Measurements from ENCODE around the gene ANTXR1. TPM values are rescaled to one million over a fixed set of nuclear protein-coding genes. Genes with fewer than 3 reads are reported as not detected.

ANTXR1 gene
- total RNA-seq, 1 experiment from 2014 or later, result 25.7 TPM

DNA sequence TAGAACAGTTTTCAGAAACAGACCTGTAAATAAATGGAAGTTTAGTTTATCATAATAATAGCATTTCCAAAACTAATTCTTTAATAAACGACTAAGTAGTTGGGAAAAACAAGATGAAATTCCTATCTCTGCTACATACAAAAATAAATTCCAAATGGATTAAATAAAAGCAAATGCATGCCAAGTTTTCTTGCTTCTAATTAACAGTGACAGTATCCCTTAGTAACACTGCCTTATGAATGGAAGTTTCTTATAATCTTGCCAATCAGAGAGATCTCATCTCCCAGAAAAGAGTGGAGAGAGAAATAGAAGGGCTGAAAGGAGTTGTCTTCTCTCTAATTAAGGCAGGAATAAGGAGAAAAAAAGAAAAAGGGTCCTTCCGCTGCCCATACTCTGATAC is 240.1 kb downstream of the ANTXR1 start:
- Histone ChIP-seq H3K9ac (ENCODE audit: low read length) (no peak overlapping the region), H3K9me2 (ENCODE audit: insufficient read depth) (no peaks in the 10 kb centered on the region), H4K20me1 (ENCODE audit: insufficient read depth) (no peaks in the 10 kb centered on the region), H3K4me1 (ENCODE audit: control insufficient read depth in 1 of 2, insufficient read depth in 2 of 2, low read length in 2 of 2) (no peaks in the 10 kb centered on the region), H3K27ac (ENCODE audit: low read depth, low read length) (no peak overlapping the region), H3K36me3 (ENCODE audit: control insufficient read depth in 1 of 2, insufficient read depth in 2 of 2, low read length in 2 of 2) (no peaks in the 10 kb centered on the region), H3K4me2 (ENCODE audit: low read length) (no peak overlapping the region), H3K4me3 (replicated peaks in 1 of 2; ENCODE audit: low read depth in 1 of 2, low read length in 2 of 2) (no peak overlapping the region), H3K27me3 (ENCODE audit: insufficient read depth, low read length) (no peaks in the 10 kb centered on the region), H3K79me2 (ENCODE audit: insufficient read depth, low read length) (no peaks in the 10 kb centered on the region), H3K9me3 (ENCODE audit: control insufficient read depth in 1 of 2, insufficient read depth in 1 of 2, low read depth in 1 of 2, low read length in 2 of 2) (no peaks in the 10 kb centered on the region), H2AFZ (ENCODE audit: low read depth, low read length, poor library complexity, severe bottlenecking) (no peak overlapping the region)
- ChIA-PET CTCF (no interaction called here), RAD21 (ENCODE audit: low non-redundant PET in 1 of 2, low total read pairs in 2 of 2, uncharacterized antibody in 2 of 2, unreplicated experiment in 2 of 2) (no interaction called here), POLR2A (no interaction called here)
- no TSS peak for BruUV-seq (replicated peaks)
- TF ChIP-seq, protein P1, sequence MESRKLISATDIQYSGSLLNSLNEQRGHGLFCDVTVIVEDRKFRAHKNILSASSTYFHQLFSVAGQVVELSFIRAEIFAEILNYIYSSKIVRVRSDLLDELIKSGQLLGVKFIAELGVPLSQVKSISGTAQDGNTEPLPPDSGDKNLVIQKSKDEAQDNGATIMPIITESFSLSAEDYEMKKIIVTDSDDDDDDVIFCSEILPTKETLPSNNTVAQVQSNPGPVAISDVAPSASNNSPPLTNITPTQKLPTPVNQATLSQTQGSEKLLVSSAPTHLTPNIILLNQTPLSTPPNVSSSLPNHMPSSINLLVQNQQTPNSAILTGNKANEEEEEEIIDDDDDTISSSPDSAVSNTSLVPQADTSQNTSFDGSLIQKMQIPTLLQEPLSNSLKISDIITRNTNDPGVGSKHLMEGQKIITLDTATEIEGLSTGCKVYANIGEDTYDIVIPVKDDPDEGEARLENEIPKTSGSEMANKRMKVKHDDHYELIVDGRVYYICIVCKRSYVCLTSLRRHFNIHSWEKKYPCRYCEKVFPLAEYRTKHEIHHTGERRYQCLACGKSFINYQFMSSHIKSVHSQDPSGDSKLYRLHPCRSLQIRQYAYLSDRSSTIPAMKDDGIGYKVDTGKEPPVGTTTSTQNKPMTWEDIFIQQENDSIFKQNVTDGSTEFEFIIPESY (IDR thresholded peaks at IDR 0.05; ENCODE audit: extremely low read depth, insufficient replicate concordance, low read length), result no peak
- TF ChIP-seq, protein P2, sequence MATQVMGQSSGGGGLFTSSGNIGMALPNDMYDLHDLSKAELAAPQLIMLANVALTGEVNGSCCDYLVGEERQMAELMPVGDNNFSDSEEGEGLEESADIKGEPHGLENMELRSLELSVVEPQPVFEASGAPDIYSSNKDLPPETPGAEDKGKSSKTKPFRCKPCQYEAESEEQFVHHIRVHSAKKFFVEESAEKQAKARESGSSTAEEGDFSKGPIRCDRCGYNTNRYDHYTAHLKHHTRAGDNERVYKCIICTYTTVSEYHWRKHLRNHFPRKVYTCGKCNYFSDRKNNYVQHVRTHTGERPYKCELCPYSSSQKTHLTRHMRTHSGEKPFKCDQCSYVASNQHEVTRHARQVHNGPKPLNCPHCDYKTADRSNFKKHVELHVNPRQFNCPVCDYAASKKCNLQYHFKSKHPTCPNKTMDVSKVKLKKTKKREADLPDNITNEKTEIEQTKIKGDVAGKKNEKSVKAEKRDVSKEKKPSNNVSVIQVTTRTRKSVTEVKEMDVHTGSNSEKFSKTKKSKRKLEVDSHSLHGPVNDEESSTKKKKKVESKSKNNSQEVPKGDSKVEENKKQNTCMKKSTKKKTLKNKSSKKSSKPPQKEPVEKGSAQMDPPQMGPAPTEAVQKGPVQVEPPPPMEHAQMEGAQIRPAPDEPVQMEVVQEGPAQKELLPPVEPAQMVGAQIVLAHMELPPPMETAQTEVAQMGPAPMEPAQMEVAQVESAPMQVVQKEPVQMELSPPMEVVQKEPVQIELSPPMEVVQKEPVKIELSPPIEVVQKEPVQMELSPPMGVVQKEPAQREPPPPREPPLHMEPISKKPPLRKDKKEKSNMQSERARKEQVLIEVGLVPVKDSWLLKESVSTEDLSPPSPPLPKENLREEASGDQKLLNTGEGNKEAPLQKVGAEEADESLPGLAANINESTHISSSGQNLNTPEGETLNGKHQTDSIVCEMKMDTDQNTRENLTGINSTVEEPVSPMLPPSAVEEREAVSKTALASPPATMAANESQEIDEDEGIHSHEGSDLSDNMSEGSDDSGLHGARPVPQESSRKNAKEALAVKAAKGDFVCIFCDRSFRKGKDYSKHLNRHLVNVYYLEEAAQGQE (IDR thresholded peaks at IDR 0.05; ENCODE audit: low read depth), result no peak
- no peak for TF ChIP-seq SP1 (IDR thresholded peaks at IDR 0.05; ENCODE audit: low read depth)
- intact Hi-C loops (cut with micrococcal nuclease), result no loop called here
- DNase-seq (ENCODE audit: low read depth, low spot score) (no peak), ATAC-seq (no peak)

Measured in HCT116 (cell line).